ENCODE results near the gene PTPRF.
"Not testable (repeated sequence)": the region's sequence is repeated elsewhere in the genome, so short reads cannot be mapped to it uniquely, and the experiment has no call there.

The PTPRF gene

DNA sequence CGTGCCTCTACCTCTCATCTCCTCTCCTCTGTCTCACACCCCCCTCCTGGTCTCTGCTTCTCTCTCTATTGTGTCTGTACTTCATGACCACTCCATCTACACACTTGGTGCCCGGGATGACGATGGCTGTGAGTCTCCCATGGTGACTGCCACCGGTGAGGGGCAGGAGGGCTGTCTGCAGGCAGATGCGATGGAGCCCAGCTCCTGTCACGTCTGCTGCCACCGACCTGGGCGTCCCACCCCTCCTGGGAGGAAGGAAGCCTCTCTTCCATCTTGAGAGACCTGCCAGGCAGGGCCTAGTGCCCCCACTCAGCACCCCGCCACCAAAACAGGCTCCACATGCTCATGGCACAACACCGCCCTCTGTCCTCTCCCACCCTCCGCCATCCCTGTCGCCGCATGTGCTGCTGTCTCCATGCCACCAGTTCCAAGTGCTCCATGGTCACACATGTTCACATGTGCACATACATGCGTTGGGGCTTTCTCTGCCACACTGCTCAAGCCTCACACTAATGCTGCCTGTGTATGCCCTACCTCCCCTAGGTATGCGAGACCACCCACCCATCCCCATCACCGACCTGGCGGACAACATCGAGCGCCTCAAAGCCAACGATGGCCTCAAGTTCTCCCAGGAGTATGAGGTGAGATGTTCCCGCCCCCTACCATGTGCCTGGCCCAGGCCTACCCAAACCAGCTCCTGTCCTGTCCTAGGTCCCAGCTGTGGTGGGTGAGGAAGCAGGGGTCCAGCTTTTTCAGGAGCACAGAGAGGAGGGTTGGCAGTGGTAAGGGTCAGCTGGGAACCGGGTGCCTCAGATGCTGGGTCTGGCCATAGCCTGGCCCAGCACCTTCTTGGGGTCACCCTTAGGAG is 82.6 kb downstream of the PTPRF start:
- DNase-seq: no peak

DNA sequence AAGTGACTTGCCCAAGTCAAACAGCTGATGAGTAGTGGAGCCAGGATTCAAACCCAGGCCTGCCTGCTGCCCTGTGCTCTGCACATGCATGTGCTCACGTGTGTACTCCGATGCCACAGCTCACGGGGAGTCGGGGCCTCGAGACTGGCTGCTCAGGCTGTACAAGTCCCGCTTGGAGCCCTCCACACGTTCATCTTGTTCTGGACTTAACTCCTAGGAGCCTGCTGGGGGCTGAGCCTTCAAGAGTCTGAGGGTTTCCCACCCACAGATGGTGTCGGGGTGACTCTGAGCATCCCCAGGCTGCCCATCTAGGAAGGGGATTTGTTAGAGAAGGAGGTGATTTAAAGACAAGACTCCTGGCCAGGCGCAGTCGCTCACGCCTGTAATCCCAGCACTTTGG is 83.5 kb downstream of the PTPRF start:
- DNase-seq: no peak

DNA sequence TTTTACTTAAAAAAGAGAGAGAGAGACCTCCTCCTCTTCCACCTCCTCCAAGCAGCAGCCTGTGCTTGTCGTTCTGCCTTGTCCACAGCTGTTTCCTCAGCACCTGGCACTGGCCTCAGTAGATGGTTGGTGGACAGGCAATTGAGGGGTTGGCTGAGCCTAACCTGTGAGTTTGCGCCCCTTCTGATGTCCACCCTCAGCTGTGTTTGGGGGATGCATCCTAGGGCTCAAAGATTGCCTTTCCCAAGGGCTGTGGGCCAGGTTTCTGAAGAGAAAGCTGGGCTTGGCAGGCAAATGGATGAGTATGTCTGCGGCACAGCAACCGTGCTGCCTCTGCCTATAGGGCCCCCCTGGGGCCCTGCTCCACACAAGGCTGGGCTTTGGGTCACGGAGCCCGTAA is 84.2 kb downstream of the PTPRF start:
- no peak for DNase-seq

GRCh38 chr1:43616383-43616782 is 85.7 kb downstream of the PTPRF start:
- no peak for DNase-seq

- DNase-seq: no peak
Observed at GRCh38 chr1:43617011-43617410, 86.3 kb downstream of the PTPRF start.

DNA sequence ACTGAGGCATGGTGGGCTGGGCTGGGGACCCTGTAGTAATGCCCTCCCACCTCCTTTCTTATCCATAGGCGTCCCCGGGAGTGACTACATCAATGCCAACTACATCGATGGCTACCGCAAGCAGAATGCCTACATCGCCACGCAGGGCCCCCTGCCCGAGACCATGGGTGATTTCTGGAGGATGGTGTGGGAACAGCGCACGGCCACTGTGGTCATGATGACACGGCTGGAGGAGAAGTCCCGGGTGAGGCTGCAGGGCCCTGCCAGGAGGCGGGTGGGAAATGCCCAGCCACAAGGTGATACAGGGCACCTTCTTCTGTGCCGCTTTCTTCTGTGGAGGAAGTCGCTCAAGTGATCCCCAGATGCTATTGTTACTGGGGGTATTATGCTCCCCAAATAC is 87.0 kb downstream of the PTPRF start:
- DNase-seq: no peak

DNA sequence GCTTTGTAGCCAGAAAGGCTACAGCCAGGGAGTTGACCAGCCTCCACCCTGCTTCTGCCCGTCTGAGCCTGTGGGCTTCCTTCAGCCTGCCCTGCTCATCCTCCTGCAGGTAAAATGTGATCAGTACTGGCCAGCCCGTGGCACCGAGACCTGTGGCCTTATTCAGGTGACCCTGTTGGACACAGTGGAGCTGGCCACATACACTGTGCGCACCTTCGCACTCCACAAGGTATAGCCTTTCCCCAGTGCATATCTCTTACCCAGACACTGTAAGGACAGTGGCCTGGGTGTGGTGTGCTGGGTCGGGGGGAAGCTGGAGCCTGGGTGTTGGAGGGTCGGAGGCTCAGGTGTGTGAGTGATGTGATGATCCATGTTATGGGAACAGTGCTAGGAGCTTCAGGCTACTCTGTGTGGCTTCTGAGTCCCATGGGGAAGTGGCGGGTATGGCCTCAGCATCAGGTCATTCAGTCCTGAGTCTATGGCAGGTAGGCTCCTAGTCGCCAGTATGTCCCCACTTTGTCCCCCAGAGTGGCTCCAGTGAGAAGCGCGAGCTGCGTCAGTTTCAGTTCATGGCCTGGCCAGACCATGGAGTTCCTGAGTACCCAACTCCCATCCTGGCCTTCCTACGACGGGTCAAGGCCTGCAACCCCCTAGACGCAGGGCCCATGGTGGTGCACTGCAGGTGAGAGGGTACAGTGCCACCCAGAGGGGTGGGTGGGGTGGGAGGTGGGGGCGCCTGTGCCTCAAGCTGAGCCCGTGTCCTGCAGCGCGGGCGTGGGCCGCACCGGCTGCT is 88.0 kb downstream of the PTPRF start:
- no peak for DNase-seq

DNA sequence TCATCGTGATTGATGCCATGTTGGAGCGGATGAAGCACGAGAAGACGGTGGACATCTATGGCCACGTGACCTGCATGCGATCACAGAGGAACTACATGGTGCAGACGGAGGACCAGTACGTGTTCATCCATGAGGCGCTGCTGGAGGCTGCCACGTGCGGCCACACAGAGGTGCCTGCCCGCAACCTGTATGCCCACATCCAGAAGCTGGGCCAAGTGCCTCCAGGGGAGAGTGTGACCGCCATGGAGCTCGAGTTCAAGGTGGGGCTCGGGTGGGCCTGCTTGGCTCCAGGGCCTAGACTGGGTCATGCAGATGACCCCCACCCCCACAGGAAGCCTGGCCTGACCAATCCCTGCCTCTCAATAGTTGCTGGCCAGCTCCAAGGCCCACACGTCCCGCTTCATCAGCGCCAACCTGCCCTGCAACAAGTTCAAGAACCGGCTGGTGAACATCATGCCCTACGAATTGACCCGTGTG is 88.7 kb downstream of the PTPRF start:
- no peak for DNase-seq

DNA sequence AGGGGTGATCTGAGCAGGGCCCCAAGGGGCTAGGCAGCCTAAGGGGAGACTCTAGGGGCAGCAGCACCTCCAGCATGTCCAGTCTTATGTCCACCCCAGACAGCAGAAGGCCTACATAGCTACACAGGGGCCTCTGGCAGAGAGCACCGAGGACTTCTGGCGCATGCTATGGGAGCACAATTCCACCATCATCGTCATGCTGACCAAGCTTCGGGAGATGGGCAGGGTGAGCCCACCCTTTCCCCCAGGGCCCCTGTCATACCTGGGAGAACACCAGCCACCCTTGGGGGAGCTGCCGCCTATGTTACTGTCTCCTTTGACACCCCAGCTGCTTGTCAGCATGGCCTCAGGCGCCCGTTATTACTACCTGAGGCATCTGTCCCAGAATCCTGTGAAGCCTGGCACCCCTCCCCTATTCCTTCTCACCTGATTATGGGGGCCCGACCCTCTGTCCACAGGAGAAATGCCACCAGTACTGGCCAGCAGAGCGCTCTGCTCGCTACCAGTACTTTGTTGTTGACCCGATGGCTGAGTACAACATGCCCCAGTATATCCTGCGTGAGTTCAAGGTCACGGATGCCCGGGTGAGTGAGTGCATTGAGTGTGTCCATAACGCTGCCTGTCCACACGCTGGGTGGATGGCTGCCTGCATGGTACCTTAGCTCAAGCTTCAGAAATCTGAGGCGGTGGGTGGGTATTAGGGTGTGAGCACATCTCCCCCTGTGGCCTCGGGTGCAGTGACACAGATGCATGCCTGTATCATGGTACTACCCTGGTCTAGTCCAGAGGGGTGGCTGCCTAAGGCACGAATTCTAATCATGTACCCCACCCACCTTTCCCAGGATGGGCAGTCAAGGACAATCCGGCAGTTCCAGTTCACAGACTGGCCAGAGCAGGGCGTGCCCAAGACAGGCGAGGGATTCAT is 89.6 kb downstream of the PTPRF start:
- DNase-seq: no peak

- no peak for DNase-seq
Observed at GRCh38 chr1:43620956-43621355, 90.3 kb downstream of the PTPRF start.

DNA sequence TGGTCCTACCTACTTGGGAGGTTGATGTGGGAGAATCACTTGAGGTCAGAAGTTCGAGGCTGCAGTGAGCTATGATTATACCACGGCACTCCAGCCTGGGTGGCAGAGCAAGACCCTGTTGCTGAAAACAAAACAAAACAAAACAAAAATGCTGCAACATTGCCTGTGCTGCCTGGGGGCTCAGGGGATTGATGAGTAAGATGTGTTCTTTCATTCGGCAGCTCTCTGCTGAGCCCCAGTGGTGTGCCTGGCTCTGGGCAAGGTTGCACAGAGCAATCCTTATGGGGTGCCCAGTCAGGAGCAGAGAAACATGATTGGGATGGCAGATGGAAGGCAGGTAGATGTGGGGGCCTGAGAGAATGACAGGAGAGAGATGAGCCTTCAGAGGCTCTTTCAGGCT is 90.7 kb downstream of the PTPRF start:
- DNase-seq: no peak

DNA sequence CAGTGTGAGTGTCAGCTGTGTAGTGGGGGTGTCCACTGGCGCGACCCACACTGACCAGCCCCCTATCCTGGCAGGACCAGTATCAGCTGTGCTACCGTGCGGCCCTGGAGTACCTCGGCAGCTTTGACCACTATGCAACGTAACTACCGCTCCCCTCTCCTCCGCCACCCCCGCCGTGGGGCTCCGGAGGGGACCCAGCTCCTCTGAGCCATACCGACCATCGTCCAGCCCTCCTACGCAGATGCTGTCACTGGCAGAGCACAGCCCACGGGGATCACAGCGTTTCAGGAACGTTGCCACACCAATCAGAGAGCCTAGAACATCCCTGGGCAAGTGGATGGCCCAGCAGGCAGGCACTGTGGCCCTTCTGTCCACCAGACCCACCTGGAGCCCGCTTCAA is 91.2 kb downstream of the PTPRF start:
- DNase-seq: no peak

DNA sequence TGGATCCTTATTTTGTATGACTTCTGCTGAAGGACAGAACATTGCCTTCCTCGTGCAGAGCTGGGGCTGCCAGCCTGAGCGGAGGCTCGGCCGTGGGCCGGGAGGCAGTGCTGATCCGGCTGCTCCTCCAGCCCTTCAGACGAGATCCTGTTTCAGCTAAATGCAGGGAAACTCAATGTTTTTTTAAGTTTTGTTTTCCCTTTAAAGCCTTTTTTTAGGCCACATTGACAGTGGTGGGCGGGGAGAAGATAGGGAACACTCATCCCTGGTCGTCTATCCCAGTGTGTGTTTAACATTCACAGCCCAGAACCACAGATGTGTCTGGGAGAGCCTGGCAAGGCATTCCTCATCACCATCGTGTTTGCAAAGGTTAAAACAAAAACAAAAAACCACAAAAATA is 91.8 kb downstream of the PTPRF start:
- DNase-seq: no peak

GRCh38 chr1:43622901-43623780 is 92.5 kb downstream of the PTPRF start:
- DNase-seq: no peak

- no peak for DNase-seq
Observed at GRCh38 chr1:43625063-43625780, 94.5 kb downstream of the PTPRF start.

DNA sequence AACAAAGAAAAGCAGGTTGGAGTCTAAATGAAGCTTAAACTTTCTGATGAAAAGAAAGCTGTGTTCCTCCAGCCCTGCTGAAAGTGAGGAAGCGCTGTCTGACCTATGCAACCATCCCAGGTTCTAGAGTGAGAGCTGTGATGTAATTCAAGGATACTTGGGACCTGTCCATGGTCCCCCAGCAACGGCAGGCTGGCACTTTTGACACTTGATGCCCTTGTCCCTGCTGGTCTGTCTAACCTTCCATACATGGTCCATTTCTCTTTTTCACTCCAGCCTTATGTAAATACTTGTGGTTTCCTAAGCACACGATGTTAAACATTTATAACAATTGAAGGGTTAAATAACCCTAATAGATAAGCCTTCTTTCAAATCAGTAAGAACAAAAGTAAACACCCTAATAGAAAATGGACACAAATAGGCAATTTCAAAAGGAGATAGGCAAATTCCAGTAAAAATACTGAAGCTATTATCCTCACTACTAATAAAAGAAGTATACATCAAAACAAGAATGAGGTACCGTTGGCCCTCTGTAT is 101.5 kb downstream of the PTPRF start:
- peak; percentile 92 for DNase-seq

GRCh38 chr1:43634721-43635120 is 104.0 kb downstream of the PTPRF start:
- DNase-seq: no peak

- DNase-seq: no peak
Observed at GRCh38 chr1:43636006-43636641, 105.4 kb downstream of the PTPRF start.

DNA sequence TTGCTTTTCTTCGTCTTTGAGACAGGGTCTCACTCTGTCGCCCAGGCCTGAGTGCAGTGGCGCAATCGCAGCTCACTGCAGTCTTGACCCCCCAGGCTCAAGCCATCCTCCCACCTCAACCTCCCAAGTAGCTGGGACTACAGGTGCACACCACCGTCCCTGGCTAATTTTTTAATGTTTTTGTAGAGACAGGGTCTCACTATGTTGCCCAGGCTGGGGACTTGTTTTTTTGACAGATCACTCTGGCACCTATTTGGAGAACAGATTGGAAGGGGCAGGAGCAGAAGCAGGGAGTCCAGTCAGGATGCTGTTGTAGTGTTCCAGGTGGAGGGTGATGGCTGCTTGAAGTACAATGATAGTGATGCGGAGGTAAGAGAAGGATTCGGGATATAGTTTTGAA is 106.6 kb downstream of the PTPRF start:
- DNase-seq: no peak

- DNase-seq: not testable (repeated sequence)
Observed at GRCh38 chr1:43638381-43638780, 107.7 kb downstream of the PTPRF start.
